ENCODE measurements around the gene VWA1. TPM values are rescaled to one million over a fixed set of nuclear protein-coding genes. Genes with fewer than 3 reads are reported as not detected.

Gene VWA1
- total and polyA plus RNA-seq, 10 of the 15 experiments (the other 5 are each of a cell fraction or from before 2014, with no cell fraction given), result 0.02 to 1.7 (median 0.32) TPM; not detected in 2

DNA sequence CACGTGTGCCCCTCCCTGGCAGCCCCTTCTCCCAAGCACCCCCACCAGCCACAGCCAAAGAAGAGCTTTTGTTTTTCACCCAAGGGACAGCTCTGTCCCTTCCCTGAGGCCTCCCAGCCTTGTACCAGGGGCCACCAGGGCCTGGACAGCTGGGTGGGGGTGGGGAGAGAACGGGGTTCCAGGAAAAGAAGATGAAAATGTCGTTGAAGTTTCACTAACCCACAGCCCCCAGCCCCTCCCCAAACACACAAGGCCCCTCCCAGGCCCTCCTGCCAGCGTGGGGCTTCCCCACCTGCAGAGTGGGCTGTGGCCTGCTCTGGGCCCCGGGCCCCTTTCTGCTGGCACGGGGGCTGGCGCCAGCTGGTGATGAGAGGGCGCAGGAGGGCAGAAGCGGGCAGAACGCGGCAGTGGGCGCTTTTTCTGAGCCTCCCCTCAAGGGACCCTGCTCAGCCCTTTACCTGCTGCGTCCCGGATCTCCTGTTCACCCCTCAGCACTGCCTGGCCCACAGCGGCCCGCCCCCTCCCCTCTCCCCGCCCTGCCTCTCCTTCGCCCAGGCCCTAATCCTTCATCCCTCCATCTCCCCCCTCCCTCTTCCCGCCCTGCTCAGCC is 8.9 kb upstream of the VWA1 start:
- TF ChIP-seq ASH2L (IDR thresholded peaks at IDR 0.05; ENCODE audit: borderline replicate concordance, low read depth), result no peak
- no peak for TF ChIP-seq SP1 (IDR thresholded peaks at IDR 0.05; ENCODE audit: low read depth, low read length)
- TF ChIP-seq SMAD5 (IDR thresholded peaks at IDR 0.05; ENCODE audit: low read depth), result no peak
- TF ChIP-seq JUND (IDR thresholded peaks at IDR 0.05; ENCODE audit: low read depth, low read length), result no peak
- TF ChIP-seq, protein P1, sequence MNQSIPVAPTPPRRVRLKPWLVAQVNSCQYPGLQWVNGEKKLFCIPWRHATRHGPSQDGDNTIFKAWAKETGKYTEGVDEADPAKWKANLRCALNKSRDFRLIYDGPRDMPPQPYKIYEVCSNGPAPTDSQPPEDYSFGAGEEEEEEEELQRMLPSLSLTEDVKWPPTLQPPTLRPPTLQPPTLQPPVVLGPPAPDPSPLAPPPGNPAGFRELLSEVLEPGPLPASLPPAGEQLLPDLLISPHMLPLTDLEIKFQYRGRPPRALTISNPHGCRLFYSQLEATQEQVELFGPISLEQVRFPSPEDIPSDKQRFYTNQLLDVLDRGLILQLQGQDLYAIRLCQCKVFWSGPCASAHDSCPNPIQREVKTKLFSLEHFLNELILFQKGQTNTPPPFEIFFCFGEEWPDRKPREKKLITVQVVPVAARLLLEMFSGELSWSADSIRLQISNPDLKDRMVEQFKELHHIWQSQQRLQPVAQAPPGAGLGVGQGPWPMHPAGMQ (IDR thresholded peaks at IDR 0.05; ENCODE audit: borderline replicate concordance), result no peak
- no peak for TF ChIP-seq HDGF (IDR thresholded peaks at IDR 0.05)
- no peak for TF ChIP-seq CEBPB (IDR thresholded peaks at IDR 0.05; ENCODE audit: borderline replicate concordance in 1 of 2, low read depth in 2 of 2, low read length in 2 of 2)
- TF ChIP-seq, protein P2, sequence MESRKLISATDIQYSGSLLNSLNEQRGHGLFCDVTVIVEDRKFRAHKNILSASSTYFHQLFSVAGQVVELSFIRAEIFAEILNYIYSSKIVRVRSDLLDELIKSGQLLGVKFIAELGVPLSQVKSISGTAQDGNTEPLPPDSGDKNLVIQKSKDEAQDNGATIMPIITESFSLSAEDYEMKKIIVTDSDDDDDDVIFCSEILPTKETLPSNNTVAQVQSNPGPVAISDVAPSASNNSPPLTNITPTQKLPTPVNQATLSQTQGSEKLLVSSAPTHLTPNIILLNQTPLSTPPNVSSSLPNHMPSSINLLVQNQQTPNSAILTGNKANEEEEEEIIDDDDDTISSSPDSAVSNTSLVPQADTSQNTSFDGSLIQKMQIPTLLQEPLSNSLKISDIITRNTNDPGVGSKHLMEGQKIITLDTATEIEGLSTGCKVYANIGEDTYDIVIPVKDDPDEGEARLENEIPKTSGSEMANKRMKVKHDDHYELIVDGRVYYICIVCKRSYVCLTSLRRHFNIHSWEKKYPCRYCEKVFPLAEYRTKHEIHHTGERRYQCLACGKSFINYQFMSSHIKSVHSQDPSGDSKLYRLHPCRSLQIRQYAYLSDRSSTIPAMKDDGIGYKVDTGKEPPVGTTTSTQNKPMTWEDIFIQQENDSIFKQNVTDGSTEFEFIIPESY (IDR thresholded peaks at IDR 0.05), result no peak
- TF ChIP-seq NFYA (IDR thresholded peaks at IDR 0.05; ENCODE audit: borderline replicate concordance, low read depth, low read length), result no peak
- TF ChIP-seq GABPA (IDR thresholded peaks at IDR 0.05; ENCODE audit: low read depth), result no peak
- TF ChIP-seq ESRRA (IDR thresholded peaks at IDR 0.05; ENCODE audit: low read length), result no peak

More for the DNA sequence above, 8.9 kb upstream of the VWA1 start:
- Histone ChIP-seq H3K9ac (ENCODE audit: control insufficient read depth, insufficient read depth, low read length) (no peak overlapping the region), H3K4me3 (no peak overlapping the region), H3K4me2 (ENCODE audit: control insufficient read depth, insufficient read depth) (no peak overlapping the region), H3K79me2 (ENCODE audit: control insufficient read depth, insufficient read depth, low read length) (no peaks in the 10 kb centered on the region), H3K36me3 (ENCODE audit: control insufficient read depth in 2 of 2, insufficient read depth in 2 of 2, low read length in 1 of 2) (no peaks in the 10 kb centered on the region), H3K4me1 (ENCODE audit: control insufficient read depth, insufficient read depth, low read length) (no peaks in the 10 kb centered on the region), H3K27me3 (replicated peaks in 1 of 2; ENCODE audit: control insufficient read depth in 2 of 2, insufficient read depth in 2 of 2, low read length in 1 of 2) (peaks cover 0 to 2% of the 10 kb centered on the region in 2 experiments; a peak in 1 of 4 replicates), H3K9me3 (replicated peaks; ENCODE audit: control insufficient read depth, insufficient read depth, low read length) (no peaks in the 10 kb centered on the region), H2AFZ (ENCODE audit: control insufficient read depth, low read depth, low read length) (no peak overlapping the region), H4K20me1 (ENCODE audit: control insufficient read depth, insufficient read depth) (no peaks in the 10 kb centered on the region), H3K27ac (ENCODE audit: control insufficient read depth, insufficient read depth) (no peak overlapping the region)
- no TSS peak for BruUV-seq (replicated peaks)
- SMC1A ChIA-PET (ENCODE audit: uncharacterized antibody, unreplicated experiment), result no interaction called here
- WGBS (ENCODE audit: insufficient coverage, insufficient replicate concordance, low lambda C conversion rate, missing lambda C conversion rate), result 2% methylated on average over 11 of the region's 19 CpGs
- ATAC-seq, result peak; percentile 22
- intact Hi-C loops (cut with micrococcal nuclease; ENCODE audit: unreplicated experiment) (no loop called here), in situ Hi-C loops (cut with MboI) (no loop called here)
- CTCF ChIA-PET, result interaction anchor here (0.6 kb wide), 1 partner anchor 25 kb away, joined by 3 read pairs; no protein-coding TSS in a partner anchor
- no peak for FAIRE-seq
- POLR2A ChIA-PET, result interaction anchor here (0.6 kb wide), 1 partner anchor 21 kb away, joined by 3 read pairs; no protein-coding TSS in a partner anchor
- RAD21 ChIA-PET (ENCODE audit: unreplicated experiment), result no interaction called here
- DNase-seq (ENCODE audit: low read depth, low spot score), result no peak
